Progenitor cell of endocrine pancreas (in vitro differentiated cells): Measurements from ENCODE around the gene TM7SF2. TPM values are rescaled to one million over a fixed set of nuclear protein-coding genes. Genes with fewer than 3 reads are reported as not detected.

Experiments used
- DNase-seq: peaks from one replicate; pipeline ENCODE4 v3.0.0; 2021; ENCODE audit warnings: low spot score; ENCODE audit not compliant: unreplicated experiment
- H3K27ac Mint-ChIP-seq: 2 replicates; pipeline ENCODE4 v1.8.0; 2021; ENCODE audit warnings: mild to moderate bottlenecking, moderate library complexity, mixed read lengths
- H3K27me3 Mint-ChIP-seq: 2 replicates; pipeline ENCODE4 v1.8.0; 2021; ENCODE audit warnings: mixed read lengths
- H3K36me3 Mint-ChIP-seq: 2 replicates; pipeline ENCODE4 v1.8.0; 2022; ENCODE audit warnings: mixed read lengths; ENCODE audit not compliant: insufficient read depth
- H3K4me1 Mint-ChIP-seq: 2 replicates; pipeline ENCODE4 v1.8.0; 2021; ENCODE audit warnings: low read depth, mixed read lengths
- H3K4me3 Mint-ChIP-seq: 2 replicates; pipeline ENCODE4 v1.8.0; 2021; ENCODE audit warnings: low read depth, mild to moderate bottlenecking, moderate library complexity, mixed read lengths
- H3K9me3 Mint-ChIP-seq: 2 replicates; pipeline ENCODE4 v1.8.0; 2021; ENCODE audit warnings: low read depth, mixed read lengths
- CTCF ChIP-seq: fragments of 200-600 bp; sonication (generic); IDR thresholded peaks from one replicate; pipeline ENCODE4 v1.5.0; 2021; ENCODE audit warnings: antibody characterized with exemption, mild to moderate bottlenecking; ENCODE audit not compliant: unreplicated experiment
- total RNA-seq: library from RNA; stranded (reverse); gene quantifications from 2 replicates; pipeline ENCODE4 v1.2.1, GENCODE V29; 2021

The TM7SF2 gene
- total RNA-seq, 1 donor from 2014 or later = 124 TPM

GRCh38 chr11:65084598-65085375, 26.9 kb upstream of the TM7SF2 start:
- no peak for TF ChIP-seq CTCF
- H3K4me1 Mint-ChIP-seq = peaks cover 15% of the 10 kb centered on the region
- H3K36me3 Mint-ChIP-seq = peaks cover 7% of the 10 kb centered on the region
- H3K9me3 Mint-ChIP-seq = no peaks in the 10 kb centered on the region
- peak overlapping the region; percentile 95 for H3K4me3 Mint-ChIP-seq
- H3K27me3 Mint-ChIP-seq = no peaks in the 10 kb centered on the region
- no peak for DNase-seq
- H3K27ac Mint-ChIP-seq = peak overlapping the region; percentile 99

- peaks cover 6% of the 10 kb centered on the region for H3K36me3 Mint-ChIP-seq
- H3K9me3 Mint-ChIP-seq = no peaks in the 10 kb centered on the region
- H3K4me1 Mint-ChIP-seq = peaks cover 15% of the 10 kb centered on the region
- H3K4me3 Mint-ChIP-seq = peak overlapping the region; percentile 95
- peak overlapping the region; percentile 12 for H3K27ac Mint-ChIP-seq
- no peak for DNase-seq
- H3K27me3 Mint-ChIP-seq = no peaks in the 10 kb centered on the region
- no peak for TF ChIP-seq CTCF
Observed at GRCh38 chr11:65085446-65085845, 26.2 kb upstream of the TM7SF2 start.

GRCh38 chr11:65086809-65087208, 24.9 kb upstream of the TM7SF2 start:
- no peak for DNase-seq
- no peak overlapping the region for H3K27ac Mint-ChIP-seq
- peaks cover 6% of the 10 kb centered on the region for H3K36me3 Mint-ChIP-seq
- H3K27me3 Mint-ChIP-seq = no peaks in the 10 kb centered on the region
- H3K9me3 Mint-ChIP-seq = no peaks in the 10 kb centered on the region
- H3K4me1 Mint-ChIP-seq = peaks cover 15% of the 10 kb centered on the region
- TF ChIP-seq CTCF = no peak
- no peak overlapping the region for H3K4me3 Mint-ChIP-seq

GRCh38 chr11:65087216-65087615, 24.5 kb upstream of the TM7SF2 start:
- H3K27ac Mint-ChIP-seq = no peak overlapping the region
- TF ChIP-seq CTCF = no peak
- peaks cover 15% of the 10 kb centered on the region for H3K4me1 Mint-ChIP-seq
- no peaks in the 10 kb centered on the region for H3K9me3 Mint-ChIP-seq
- H3K27me3 Mint-ChIP-seq = no peaks in the 10 kb centered on the region
- DNase-seq = no peak
- H3K36me3 Mint-ChIP-seq = peaks cover 6% of the 10 kb centered on the region
- H3K4me3 Mint-ChIP-seq = no peak overlapping the region

GRCh38 chr11:65087827-65088226, 23.8 kb upstream of the TM7SF2 start:
- Mint-ChIP-seq H3K27me3 (no peaks in the 10 kb centered on the region), H3K27ac (no peak overlapping the region), H3K9me3 (no peaks in the 10 kb centered on the region), H3K4me3 (no peak overlapping the region), H3K36me3 (peaks cover 6% of the 10 kb centered on the region), H3K4me1 (peaks cover 14% of the 10 kb centered on the region)
- no peak for TF ChIP-seq CTCF
- DNase-seq = no peak
